HCT116 (cell line): Measurements from ENCODE around the gene TNC. TPM values are rescaled to one million over a fixed set of nuclear protein-coding genes. Genes with fewer than 3 reads are reported as not detected.

Experiments used
- ATAC-seq: fragments of 200-7000 bp; cut with Tn5 transposase; 2 replicates; pipeline ENCODE4 v1.9.1; 2020; ENCODE audit warnings: mild to moderate bottlenecking, moderate library complexity
- BruUV-seq: library from RNA; stranded (reverse); fragments of 400-500 nt; replicated peaks from 2 replicates; lab custom pipeline; 2021; lab: Mats Ljungman, UMichigan
- CTCF ChIA-PET: fragments of 300-600 bp; sonication (Branson Sonifier 250); formaldehyde crosslinking; loops from one replicate; lab custom pipeline; 2021; ENCODE audit warnings: antibody characterized with exemption; lab: Charles Lee
- POLR2A ChIA-PET: fragments of 300-600, 350-600 bp; sonication (Branson Sonifier 250); formaldehyde crosslinking; loops from one replicate; lab custom pipeline; 2021; ENCODE audit warnings: antibody characterized with exemption; lab: Charles Lee
- RAD21 ChIA-PET, 2 experiments: fragments of 300-600 bp; sonication (Branson Sonifier 250); formaldehyde crosslinking; loops; one replicate each; lab custom pipeline; 2023; ENCODE audit warnings: low total read pairs in 2 of 2; ENCODE audit not compliant: uncharacterized antibody in 2 of 2, unreplicated experiment in 2 of 2, low non-redundant PET in 1 of 2; lab: Charles Lee
- DNase-seq: peaks from one replicate; pipeline ENCODE4 v3.0.0-alpha.2; 2010; ENCODE audit warnings: low read depth, low spot score
- H2AFZ ChIP-seq: fragments of 200-600 bp; shearing (Covaris generic), sonication (generic); 2 replicates; pipeline ENCODE4 v1.6.1; 2017; ENCODE audit warnings: low read depth, mixed run types, mixed read lengths, antibody characterized with exemption, low read length; ENCODE audit not compliant: poor library complexity, severe bottlenecking
- H3K27ac ChIP-seq: 2 replicates; pipeline ENCODE4 v1.5.1; 2012; ENCODE audit warnings: low read depth, low read length
- H3K27me3 ChIP-seq: fragments of 200-600 bp; sonication (generic); 2 replicates; pipeline ENCODE4 v1.6.1; 2016; ENCODE audit warnings: mixed run types, low read length, mixed read lengths; ENCODE audit not compliant: insufficient read depth
- H3K36me3 ChIP-seq, 2 experiments: fragments of 200-500 bp in 1 of 2; fragments of 200-600 bp in 1 of 2; sonication (Bioruptor generic) in 1 of 2; sonication (generic) in 1 of 2; 2 replicates each; pipeline versions ENCODE4 v1.5.1 to v1.6.1; 2014 to 2016; ENCODE audit warnings: low read length in 2 of 2, inconsistent platforms in 1 of 2, mixed read lengths in 1 of 2, mixed run types in 1 of 2; ENCODE audit not compliant: insufficient read depth in 2 of 2, control insufficient read depth in 1 of 2
- H3K4me1 ChIP-seq, 2 experiments: fragments of 200-600 bp in 1 of 2; sonication (generic) in 1 of 2; 2 replicates each; pipeline versions ENCODE4 v1.5.1 to v1.6.1; 2012 to 2017; ENCODE audit warnings: low read length in 2 of 2, inconsistent platforms in 1 of 2, mild to moderate bottlenecking in 1 of 2, mixed read lengths in 1 of 2, mixed run types in 1 of 2, moderate library complexity in 1 of 2; ENCODE audit not compliant: insufficient read depth in 2 of 2, control insufficient read depth in 1 of 2
- H3K4me2 ChIP-seq: fragments of 200-600 bp; sonication (generic); 2 replicates; pipeline ENCODE4 v1.6.1; 2017; ENCODE audit warnings: mixed run types, low read length, mixed read lengths
- H3K4me3 ChIP-seq, 2 experiments: fragments of 200-600 bp in 1 of 2; sonication (generic) in 1 of 2; replicated peaks in 1 of 2; 2 replicates each; pipeline ENCODE4 v1.5.1; 2011 to 2016; ENCODE audit warnings: low read length in 2 of 2, control low read depth in 1 of 2, low read depth in 1 of 2, mild to moderate bottlenecking in 1 of 2, mixed read lengths in 1 of 2, mixed run types in 1 of 2
- H3K79me2 ChIP-seq: fragments of 200-600 bp; sonication (generic); 2 replicates; pipeline ENCODE4 v1.6.1; 2017; ENCODE audit warnings: mild to moderate bottlenecking, mixed run types, low read length, moderate library complexity, mixed read lengths; ENCODE audit not compliant: insufficient read depth
- H3K9ac ChIP-seq: fragments of 200-600 bp; sonication (generic); 2 replicates; pipeline ENCODE4 v1.6.1; 2016; ENCODE audit warnings: low read length, mixed read lengths
- H3K9me2 ChIP-seq: fragments of 200-600 bp; sonication (generic), shearing (Covaris generic); 2 replicates; pipeline ENCODE4 v1.6.1; 2017; ENCODE audit warnings: mixed run types, mild to moderate bottlenecking, moderate library complexity; ENCODE audit not compliant: insufficient read depth
- H3K9me3 ChIP-seq, 2 experiments: fragments of 200-500 bp in 1 of 2; fragments of 200-600 bp in 1 of 2; sonication (Bioruptor generic) in 1 of 2; sonication (generic) in 1 of 2; 2 replicates each; pipeline ENCODE4 v1.6.1; 2014 to 2017; ENCODE audit warnings: low read length in 2 of 2, mixed read lengths in 2 of 2, inconsistent platforms in 1 of 2, low read depth in 1 of 2, mild to moderate bottlenecking in 1 of 2, mixed run types in 1 of 2, moderate library complexity in 1 of 2; ENCODE audit not compliant: control insufficient read depth in 1 of 2, insufficient read depth in 1 of 2
- H4K20me1 ChIP-seq: fragments of 200-600 bp; sonication (generic), shearing (Covaris generic); 2 replicates; pipeline ENCODE4 v1.6.1; 2017; ENCODE audit warnings: mixed run types, mild to moderate bottlenecking, moderate library complexity; ENCODE audit not compliant: insufficient read depth
- ATF3 ChIP-seq: IDR thresholded peaks from 2 replicates; pipeline ENCODE4 v1.6.1; 2012
- CBX3 ChIP-seq: IDR thresholded peaks from 2 replicates; pipeline ENCODE4 v1.6.1; 2012; ENCODE audit warnings: low read depth
- CEBPB ChIP-seq: IDR thresholded peaks from 2 replicates; pipeline ENCODE4 v1.6.1; 2012; ENCODE audit warnings: low read depth
- EZH2 ChIP-seq: fragments of 200-600 bp; sonication (generic); IDR thresholded peaks from 2 replicates; pipeline ENCODE4 v1.6.1; 2017; ENCODE audit warnings: antibody characterized with exemption, mixed run types
- EZH2phosphoT487 ChIP-seq: fragments of 200-600 bp; IDR thresholded peaks from 2 replicates; pipeline ENCODE4 v1.6.1; 2018; ENCODE audit warnings: antibody characterized with exemption, borderline replicate concordance
- FOSL1 ChIP-seq: IDR thresholded peaks from 2 replicates; pipeline ENCODE4 v1.6.1; 2012; ENCODE audit warnings: low read depth
- POLR2AphosphoS5 ChIP-seq: IDR thresholded peaks from 2 replicates; pipeline ENCODE4 v1.6.1; 2011; ENCODE audit warnings: mild to moderate bottlenecking, low read depth, low read length, moderate library complexity
- RAD21 ChIP-seq: IDR thresholded peaks from 2 replicates; pipeline ENCODE4 v1.6.1; 2012; ENCODE audit warnings: low read depth, mild to moderate bottlenecking
- SIN3A ChIP-seq: IDR thresholded peaks from 2 replicates; pipeline ENCODE4 v1.6.1; 2012; ENCODE audit warnings: low read depth
- SP1 ChIP-seq: IDR thresholded peaks from 2 replicates; pipeline ENCODE4 v1.6.1; 2012; ENCODE audit warnings: low read depth
- SRF ChIP-seq: IDR thresholded peaks from 2 replicates; pipeline ENCODE4 v1.6.1; 2012; ENCODE audit warnings: low read depth
- TCF7L2 ChIP-seq: IDR thresholded peaks from 2 replicates; pipeline ENCODE4 v1.7.0; 2011; ENCODE audit warnings: borderline replicate concordance, inconsistent platforms; ENCODE audit not compliant: insufficient read depth, insufficient read length; ENCODE audit errors: extremely low read depth
- YY1 ChIP-seq: IDR thresholded peaks from 2 replicates; pipeline ENCODE4 v1.6.1; 2011; ENCODE audit warnings: low read length, low read depth, moderate library complexity, mild to moderate bottlenecking; ENCODE audit not compliant: insufficient replicate concordance; ENCODE audit errors: extremely low read depth
- ZBTB33 ChIP-seq: IDR thresholded peaks from 2 replicates; pipeline ENCODE4 v1.6.1; 2011; ENCODE audit warnings: mild to moderate bottlenecking, low read length, moderate library complexity; ENCODE audit not compliant: insufficient replicate concordance; ENCODE audit errors: extremely low read depth
- ZFX ChIP-seq: fragments of 450-650 bp; IDR thresholded peaks from 2 replicates; pipeline ENCODE4 v1.6.1; 2017
- ZNF274 ChIP-seq: fragments of 200-500 bp; sonication (Bioruptor generic); IDR thresholded peaks from 2 replicates; pipeline ENCODE4 v1.6.1; 2014; ENCODE audit warnings: mild to moderate bottlenecking, low read depth, low read length, inconsistent platforms
- intact Hi-C: fragments of 100-400 bp; cut with micrococcal nuclease; formaldehyde crosslinking; loops from 2 replicates; pipeline ENCODE4 v1.10.0; 2022
- total RNA-seq: library from RNA; stranded (reverse); gene quantifications from one replicate; pipeline ENCODE4 v1.2.1, GENCODE V29; 2021; ENCODE audit not compliant: unreplicated experiment

TNC gene
- total RNA-seq, 1 experiment from 2014 or later, result 0.49 TPM

GRCh38 chr9:115152281-115152820, 34.4 kb upstream of the TNC start (continued):
- TF ChIP-seq POLR2AphosphoS5 (no peak), SRF (no peak), ZNF274 (no peak), TCF7L2 (no peak), SIN3A (no peak), EZH2 (no peak)

GRCh38 chr9:115148721-115149120, 30.8 kb upstream of the TNC start:
- Histone ChIP-seq H3K36me3 (no peaks in the 10 kb centered on the region), H3K27me3 (peaks cover 3% of the 10 kb centered on the region; the same call in 1 of the 2 replicates), H3K9me3 (no peaks in the 10 kb centered on the region), H3K79me2 (no peaks in the 10 kb centered on the region), H3K27ac (no peak overlapping the region), H4K20me1 (no peaks in the 10 kb centered on the region), H3K4me1 (no peaks in the 10 kb centered on the region), H3K4me3 (no peak overlapping the region), H3K9me2 (0 out of 2 replicates have a peak, but pooled peaks cover 3% of the 10 kb centered on the region), H2AFZ (no peak overlapping the region), H3K4me2 (no peak overlapping the region), H3K9ac (no peak overlapping the region)
- no peak for DNase-seq
- ChIA-PET CTCF (no interaction called here), RAD21 (no interaction called here), POLR2A (no interaction called here)
- intact Hi-C loops, result no loop called here
- TF ChIP-seq ATF3 (no peak), EZH2phosphoT487 (no peak), ZNF274 (no peak), ZFX (no peak), CEBPB (no peak), FOSL1 (no peak), SP1 (no peak), YY1 (no peak), CBX3 (no peak), ZBTB33 (no peak), RAD21 (no peak)
- no TSS peak for BruUV-seq
- no peak for ATAC-seq
